ENCODE data around the gene SPCS1. TPM values are rescaled to one million over a fixed set of nuclear protein-coding genes. Genes with fewer than 3 reads are reported as not detected.

Gene SPCS1

DNA sequence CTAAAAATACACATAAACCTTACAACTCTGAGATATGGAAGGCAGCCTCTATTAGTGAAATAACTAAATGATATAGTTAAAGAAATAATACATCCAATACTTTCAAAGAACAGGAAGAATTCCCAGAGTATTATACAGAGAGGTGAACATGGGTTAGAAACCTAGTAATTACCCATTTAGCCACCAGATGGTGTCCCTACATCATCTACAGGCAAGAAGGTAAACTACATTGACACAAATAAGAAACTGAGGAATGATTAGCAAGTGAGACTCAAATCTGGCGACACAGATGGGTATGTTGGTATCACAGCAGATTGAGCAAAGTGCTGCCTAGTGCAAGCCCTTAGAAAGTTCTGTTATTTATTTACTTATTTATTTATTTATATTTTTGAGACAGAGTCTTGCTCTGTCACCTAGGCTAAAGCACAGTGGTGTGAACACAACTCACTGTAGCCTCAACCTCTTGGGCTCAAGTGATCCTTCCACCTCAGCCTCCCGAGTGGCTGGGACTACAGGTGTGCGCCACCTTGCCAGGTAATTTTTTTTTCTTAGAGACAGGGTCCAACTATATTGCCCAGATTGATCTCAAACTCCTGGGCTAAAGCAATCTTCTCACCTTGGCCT lies 36.6 kb downstream of the SPCS1 start:
- H3K4me2 ChIP-seq (ENCODE audit: low read length), result no peak overlapping the region
- peaks cover 45% of the 10 kb centered on the region for H3K36me3 ChIP-seq (ENCODE audit: insufficient read depth, low read length)
- no peaks in the 10 kb centered on the region for H3K9me3 ChIP-seq (replicated peaks; ENCODE audit: low read length)
- H3K4me1 ChIP-seq (ENCODE audit: control insufficient read depth, insufficient read depth, low read length), result no peaks in the 10 kb centered on the region
- H3K4me3 ChIP-seq (ENCODE audit: low read length), result no peak overlapping the region
- H3K9ac ChIP-seq (ENCODE audit: low read depth, low read length), result no peak overlapping the region
- no peaks in the 10 kb centered on the region for H3K27me3 ChIP-seq (ENCODE audit: control insufficient read depth, insufficient read depth, low read length)

- H3K36me3 ChIP-seq (ENCODE audit: insufficient read depth, low read length), result peaks cover 45% of the 10 kb centered on the region
Measured at GRCh38 chr3:52743152-52743551, 37.2 kb downstream of the SPCS1 start.

DNA sequence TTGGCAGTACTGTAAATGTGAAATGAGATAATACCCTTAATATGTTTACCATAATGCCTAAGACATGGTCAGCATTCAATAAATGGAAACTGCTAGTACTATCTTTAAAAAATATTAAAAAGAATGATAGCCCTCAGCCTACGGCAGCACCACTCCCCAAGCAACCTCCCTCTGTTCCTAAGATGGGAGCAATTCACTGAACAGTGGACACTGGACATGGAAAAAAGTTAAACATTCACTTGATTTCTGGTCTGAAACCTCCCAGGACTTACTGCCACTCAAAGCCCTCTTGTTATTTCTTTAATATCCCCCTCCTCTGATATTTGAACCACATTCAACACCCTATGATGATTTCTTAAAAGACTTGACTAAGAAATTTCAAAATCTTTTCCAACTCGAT lies 37.8 kb downstream of the SPCS1 start:
- Histone ChIP-seq H3K27me3 (ENCODE audit: control insufficient read depth, insufficient read depth, low read length) (no peaks in the 10 kb centered on the region), H3K4me2 (ENCODE audit: low read length) (no peak overlapping the region), H3K36me3 (ENCODE audit: insufficient read depth, low read length) (peaks cover 47% of the 10 kb centered on the region), H3K9me3 (replicated peaks; ENCODE audit: low read length) (no peaks in the 10 kb centered on the region), H3K9ac (ENCODE audit: low read depth, low read length) (no peak overlapping the region), H3K4me3 (ENCODE audit: low read length) (no peak overlapping the region), H3K4me1 (ENCODE audit: control insufficient read depth, insufficient read depth, low read length) (no peaks in the 10 kb centered on the region)

More at GRCh38 chr3:52743152-52743551, 37.2 kb downstream of the SPCS1 start:
- no peak overlapping the region for H3K4me2 ChIP-seq (ENCODE audit: low read length)
- no peak overlapping the region for H3K4me3 ChIP-seq (ENCODE audit: low read length)
- no peaks in the 10 kb centered on the region for H3K4me1 ChIP-seq (ENCODE audit: control insufficient read depth, insufficient read depth, low read length)
- H3K9me3 ChIP-seq (replicated peaks; ENCODE audit: low read length), result no peaks in the 10 kb centered on the region
- no peak overlapping the region for H3K9ac ChIP-seq (ENCODE audit: low read depth, low read length)
- no peaks in the 10 kb centered on the region for H3K27me3 ChIP-seq (ENCODE audit: control insufficient read depth, insufficient read depth, low read length)

- Histone ChIP-seq H3K4me1 (ENCODE audit: control insufficient read depth, insufficient read depth, low read length) (peaks cover 3% of the 10 kb centered on the region), H3K9ac (ENCODE audit: low read depth, low read length) (no peak overlapping the region), H3K27me3 (ENCODE audit: control insufficient read depth, insufficient read depth, low read length) (no peaks in the 10 kb centered on the region), H3K9me3 (replicated peaks; ENCODE audit: low read length) (no peaks in the 10 kb centered on the region), H3K4me2 (ENCODE audit: low read length) (no peak overlapping the region), H3K4me3 (ENCODE audit: low read length) (no peak overlapping the region), H3K36me3 (ENCODE audit: insufficient read depth, low read length) (peaks cover 20% of the 10 kb centered on the region)
Measured at GRCh38 chr3:52752045-52752660, 46.2 kb downstream of the SPCS1 start.

GRCh38 chr3:52754373-52754772 lies 48.5 kb downstream of the SPCS1 start:
- Histone ChIP-seq H3K9me3 (replicated peaks; ENCODE audit: low read length) (no peaks in the 10 kb centered on the region), H3K27me3 (ENCODE audit: control insufficient read depth, insufficient read depth, low read length) (no peaks in the 10 kb centered on the region), H3K9ac (ENCODE audit: low read depth, low read length) (no peak overlapping the region), H3K4me1 (ENCODE audit: control insufficient read depth, insufficient read depth, low read length) (peaks cover 3% of the 10 kb centered on the region), H3K4me2 (ENCODE audit: low read length) (no peak overlapping the region), H3K36me3 (ENCODE audit: insufficient read depth, low read length) (peaks cover 21% of the 10 kb centered on the region), H3K4me3 (ENCODE audit: low read length) (no peak overlapping the region)

- H3K4me3 ChIP-seq (ENCODE audit: low read length), result no peak overlapping the region
- H3K36me3 ChIP-seq (ENCODE audit: insufficient read depth, low read length), result peaks cover 33% of the 10 kb centered on the region
- H3K4me1 ChIP-seq (ENCODE audit: control insufficient read depth, insufficient read depth, low read length), result peaks cover 3% of the 10 kb centered on the region
- H3K4me2 ChIP-seq (ENCODE audit: low read length), result no peak overlapping the region
- H3K9me3 ChIP-seq (replicated peaks; ENCODE audit: low read length), result no peaks in the 10 kb centered on the region
- H3K9ac ChIP-seq (ENCODE audit: low read depth, low read length), result no peak overlapping the region
- H3K27me3 ChIP-seq (ENCODE audit: control insufficient read depth, insufficient read depth, low read length), result no peaks in the 10 kb centered on the region
Measured at GRCh38 chr3:52756141-52756540, 50.2 kb downstream of the SPCS1 start.

Small RNA genes within 50 kb of the gene (small RNA-seq; reads per million reads assigned to genes)
- gene AC006254.2 (not detected), gene RF00569 (19,967 reads per million, percentile 100 among the genes with 10 or more reads in this experiment), gene RF01183 (not detected), gene SNORD19 (not detected), gene SNORD19B (not detected), gene SNORD69 (822 reads per million, percentile 99 among the genes with 10 or more reads in this experiment)

All from skeletal muscle satellite cell (primary cell).